Fibroblast of mammary gland (primary cell): ENCODE measurements around the gene CBLB.

Experiments
- DNase-seq: peaks from one replicate; pipeline ENCODE4 v3.0.0-alpha.2; 2010; ENCODE audit warnings: low read depth
- H3K4me3 ChIP-seq: 2 replicates; pipeline ENCODE4 v1.5.1; 2011; ENCODE audit warnings: low read depth, mild to moderate bottlenecking, low read length, moderate library complexity; ENCODE audit not compliant: control insufficient read depth
- CTCF ChIP-seq: conservative IDR thresholded peaks from 2 replicates; pipeline ENCODE4 v1.5.1; 2011; ENCODE audit warnings: low read depth, low read length, inconsistent platforms; ENCODE audit not compliant: control insufficient read depth, insufficient read depth

CBLB gene

GRCh38 chr3:105662306-105662705 is 206.5 kb downstream of the CBLB start:
- no peak overlapping the region for H3K4me3 ChIP-seq
- no peak for DNase-seq
- TF ChIP-seq CTCF: no peak

GRCh38 chr3:105661461-105661860 is 207.4 kb downstream of the CBLB start:
- DNase-seq: no peak
- H3K4me3 ChIP-seq: no peak overlapping the region
- no peak for TF ChIP-seq CTCF

- no peak for TF ChIP-seq CTCF
- no peak overlapping the region for H3K4me3 ChIP-seq
- no peak for DNase-seq
These were observed 211.9 kb downstream of the CBLB start for GRCh38 chr3:105656651-105657504.

GRCh38 chr3:105653868-105654267 is 214.9 kb downstream of the CBLB start:
- H3K4me3 ChIP-seq: no peak overlapping the region
- DNase-seq: no peak
- TF ChIP-seq CTCF: no peak

- no peak for TF ChIP-seq CTCF
- DNase-seq: no peak
These were observed 215.6 kb downstream of the CBLB start for GRCh38 chr3:105653166-105653565.

GRCh38 chr3:105649480-105649879 is 219.3 kb downstream of the CBLB start:
- DNase-seq: no peak
- H3K4me3 ChIP-seq: no peak overlapping the region
- no peak for TF ChIP-seq CTCF

More at GRCh38 chr3:105653166-105653565, 215.6 kb downstream of the CBLB start:
- no peak overlapping the region for H3K4me3 ChIP-seq
